Measurements from ENCODE around the gene WLS.

GRCh38 chr1:68129536-68130250 lies 102.6 kb downstream of the WLS start:
- TF ChIP-seq CTCF (IDR thresholded peaks at IDR 0.05) (no peak), POLR2A (IDR thresholded peaks at IDR 0.05) (no peak), POLR2AphosphoS5 (IDR thresholded peaks at IDR 0.05) (no peak), EP300 (IDR thresholded peaks at IDR 0.05) (no peak)
